ENCODE measurements around the gene UCN2.
A peak's percentile ranks its signal among the peaks of the same experiment; 100 is the strongest.

Gene UCN2

GRCh38 chr3:48591436-48591835 lies 27.9 kb upstream of the UCN2 start:
- no peak for DNase-seq (ENCODE audit: low spot score)

GRCh38 chr3:48588230-48588629 lies 24.6 kb upstream of the UCN2 start:
- no peak for DNase-seq (ENCODE audit: low spot score)

GRCh38 chr3:48587686-48588085 lies 24.1 kb upstream of the UCN2 start:
- no peak for DNase-seq (ENCODE audit: low spot score)

- no peak for DNase-seq (ENCODE audit: low spot score)
Observed at GRCh38 chr3:48585411-48585810, 21.8 kb upstream of the UCN2 start.

GRCh38 chr3:48584836-48585235 lies 21.3 kb upstream of the UCN2 start:
- no peak for DNase-seq (ENCODE audit: low spot score)

GRCh38 chr3:48581621-48582481 lies 18.3 kb upstream of the UCN2 start:
- DNase-seq (ENCODE audit: low spot score): no peak

GRCh38 chr3:48576647-48577046 lies 13.1 kb upstream of the UCN2 start:
- no peak for DNase-seq (ENCODE audit: low spot score)

- no peak for DNase-seq (ENCODE audit: low spot score)
Observed at GRCh38 chr3:48575366-48575765, 11.8 kb upstream of the UCN2 start.

- no peak for DNase-seq (ENCODE audit: low spot score)
Observed at GRCh38 chr3:48573973-48574585, 10.5 kb upstream of the UCN2 start.

- no peak for DNase-seq (ENCODE audit: low spot score)
Observed at GRCh38 chr3:48572517-48572916, 8.9 kb upstream of the UCN2 start.

GRCh38 chr3:48571938-48572337 lies 8.4 kb upstream of the UCN2 start:
- DNase-seq (ENCODE audit: low spot score): no peak

- DNase-seq (ENCODE audit: low spot score): no peak
Observed at GRCh38 chr3:48569808-48570450, 6.3 kb upstream of the UCN2 start.

GRCh38 chr3:48569400-48569799 lies 5.8 kb upstream of the UCN2 start:
- DNase-seq (ENCODE audit: low spot score): no peak

GRCh38 chr3:48568476-48568875 lies 4.9 kb upstream of the UCN2 start:
- DNase-seq (ENCODE audit: low spot score): no peak

- DNase-seq (ENCODE audit: low spot score): no peak
Observed at GRCh38 chr3:48567500-48567899, 3.9 kb upstream of the UCN2 start.

GRCh38 chr3:48567090-48567489 lies 3.5 kb upstream of the UCN2 start:
- DNase-seq (ENCODE audit: low spot score): no peak

- no peak for DNase-seq (ENCODE audit: low spot score)
Observed at GRCh38 chr3:48566401-48566760, 2.8 kb upstream of the UCN2 start.

GRCh38 chr3:48565591-48566400 lies 2.2 kb upstream of the UCN2 start:
- DNase-seq (ENCODE audit: low spot score): no peak

GRCh38 chr3:48565186-48565585 lies 1.6 kb upstream of the UCN2 start:
- DNase-seq (ENCODE audit: low spot score): no peak

- no peak for DNase-seq (ENCODE audit: low spot score)
Observed at GRCh38 chr3:48564667-48565066, 1.1 kb upstream of the UCN2 start.

GRCh38 chr3:48564022-48564421 lies 441 bp upstream of the UCN2 start:
- DNase-seq (ENCODE audit: low spot score): peak; percentile 76

- no peak for DNase-seq (ENCODE audit: low spot score)
Observed at GRCh38 chr3:48562367-48563095, 1.1 kb downstream of the UCN2 start.

Data from pons (tissue), 1 donor.